Measurements from ENCODE around the gene TNFRSF18. TPM values are rescaled to one million over a fixed set of nuclear protein-coding genes. Genes with fewer than 3 reads are reported as not detected.
"Not testable (repeated sequence)": the region's sequence is repeated elsewhere in the genome, so short reads cannot be mapped to it uniquely, and the experiment has no call there.

TNFRSF18 gene
- total and polyA plus RNA-seq, 4 donors, result 0.20 to 0.68 (median 0.29) TPM

DNA sequence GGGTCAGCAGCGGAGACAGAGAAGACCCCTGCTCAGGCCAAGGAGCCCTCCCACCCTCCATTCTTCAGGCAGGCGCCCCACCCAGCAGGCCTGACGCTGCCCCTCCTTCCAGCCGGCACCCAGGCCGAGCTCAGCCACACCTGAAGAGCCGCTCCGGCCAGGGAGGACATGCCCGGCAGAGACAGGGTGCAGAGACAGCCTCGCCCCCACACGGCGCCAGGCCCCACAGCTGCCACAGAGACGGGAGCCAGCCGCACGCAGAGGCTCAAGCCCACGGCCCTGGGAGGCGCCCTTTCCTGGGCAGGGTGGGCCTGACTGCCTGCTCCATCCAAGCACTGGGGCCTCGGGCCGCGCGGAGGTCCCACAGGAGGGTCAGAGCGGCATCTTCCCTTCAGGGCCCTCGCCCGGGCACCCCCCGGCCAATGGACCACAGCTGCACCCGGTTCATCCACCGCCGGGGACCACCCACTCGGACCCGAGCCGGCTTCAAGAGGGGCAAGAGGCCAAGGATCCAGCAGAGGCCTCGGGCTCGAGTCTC is 27.5 kb downstream of the TNFRSF18 start:
- H3K27me3 ChIP-seq (ENCODE audit: control insufficient read depth, insufficient read depth, low read length), result peaks cover 13% of the 10 kb centered on the region
- DNase-seq (ENCODE audit: low read depth in 4 of 6, low spot score in 6 of 6), result no peak
- no peak overlapping the region for H3K27ac ChIP-seq (ENCODE audit: low read depth, low read length)
- no peak overlapping the region for H3K4me3 ChIP-seq (ENCODE audit: low read depth, low read length)
- 91% methylated on average over 32 of the region's 32 CpGs for WGBS (ENCODE audit: insufficient coverage)
- H3K36me3 ChIP-seq (ENCODE audit: control insufficient read depth, insufficient read depth, low read length), result peaks cover 19% of the 10 kb centered on the region
- H3K4me1 ChIP-seq (ENCODE audit: control insufficient read depth, insufficient read depth, low read length), result peaks cover 7% of the 10 kb centered on the region
- H3K9me3 ChIP-seq (ENCODE audit: control insufficient read depth, insufficient read depth, low read length), result no peaks in the 10 kb centered on the region

DNA sequence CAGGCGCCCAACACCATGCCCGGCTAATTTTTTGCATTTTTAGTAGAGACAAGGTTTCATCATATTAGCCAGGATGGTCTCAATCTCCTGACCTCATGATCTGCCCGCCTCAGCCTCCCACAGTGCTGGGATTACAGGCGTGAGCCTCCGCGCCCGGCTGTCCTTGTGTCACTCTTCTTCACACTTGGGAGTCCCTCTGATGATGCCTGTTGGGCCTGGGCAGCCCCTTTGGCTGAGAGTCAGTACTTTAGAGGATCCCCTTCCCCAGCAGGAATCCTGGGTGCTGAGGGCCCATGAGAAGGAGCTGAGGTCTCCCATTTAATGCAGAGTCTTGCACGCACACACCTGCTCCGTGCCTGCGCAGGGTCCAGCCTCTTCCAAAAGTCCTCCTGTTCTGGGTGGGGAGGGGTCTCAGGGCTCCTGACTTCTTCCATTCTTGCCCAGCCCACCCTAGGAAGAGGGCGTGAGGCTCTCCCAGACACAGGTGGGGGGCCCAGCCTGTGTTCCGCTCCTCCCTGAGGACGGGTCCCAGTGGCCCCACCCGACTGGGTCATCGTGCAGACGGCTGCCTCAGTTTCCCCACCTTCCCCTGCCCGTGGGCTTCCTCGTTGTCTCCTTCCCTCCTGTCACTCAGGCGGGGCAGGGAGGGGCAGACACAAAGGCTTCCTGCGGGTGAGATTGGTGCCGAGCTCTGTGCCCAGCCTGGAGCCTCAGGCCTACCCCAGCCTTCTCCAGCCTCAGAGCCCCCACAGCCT is 28.8 kb downstream of the TNFRSF18 start:
- 82% methylated on average over 19 of the region's 21 CpGs for WGBS (ENCODE audit: insufficient coverage)
- peaks cover 15% of the 10 kb centered on the region for H3K36me3 ChIP-seq (ENCODE audit: control insufficient read depth, insufficient read depth, low read length)
- H3K27ac ChIP-seq (ENCODE audit: low read depth, low read length), result no peak overlapping the region
- H3K4me3 ChIP-seq (ENCODE audit: low read depth, low read length), result no peak overlapping the region
- peaks cover 23% of the 10 kb centered on the region for H3K27me3 ChIP-seq (ENCODE audit: control insufficient read depth, insufficient read depth, low read length)
- no peaks in the 10 kb centered on the region for H3K9me3 ChIP-seq (ENCODE audit: control insufficient read depth, insufficient read depth, low read length)
- H3K4me1 ChIP-seq (ENCODE audit: control insufficient read depth, insufficient read depth, low read length), result peaks cover 14% of the 10 kb centered on the region
- DNase-seq (ENCODE audit: low read depth in 4 of 6, low spot score in 6 of 6), result no peak

DNA sequence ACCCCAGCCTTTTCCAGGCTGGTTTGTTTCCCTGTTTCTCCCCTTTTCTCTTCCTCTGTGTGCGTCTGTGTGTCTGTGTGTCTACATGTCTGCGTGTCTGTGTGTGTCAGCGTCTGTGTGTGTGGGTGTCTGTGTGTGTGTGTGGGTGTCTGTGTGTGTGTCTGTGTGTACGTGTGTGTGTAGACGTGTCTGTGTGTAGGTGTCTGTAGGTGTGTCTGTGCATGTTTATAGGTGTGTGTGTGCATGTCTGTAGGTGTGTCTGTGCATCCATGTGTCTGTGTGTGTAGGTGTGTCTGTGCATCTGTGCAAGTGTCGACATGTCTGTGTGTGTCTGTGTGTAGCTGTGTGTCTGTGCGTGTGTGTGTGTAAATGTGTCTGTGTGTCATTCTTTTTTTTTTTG is 29.5 kb downstream of the TNFRSF18 start:
- Histone ChIP-seq H3K4me1 (ENCODE audit: control insufficient read depth, insufficient read depth, low read length) (peaks cover 12% of the 10 kb centered on the region), H3K27me3 (ENCODE audit: control insufficient read depth, insufficient read depth, low read length) (peaks cover 23% of the 10 kb centered on the region), H3K27ac (ENCODE audit: low read depth, low read length) (no peak overlapping the region), H3K36me3 (ENCODE audit: control insufficient read depth, insufficient read depth, low read length) (peaks cover 10% of the 10 kb centered on the region), H3K4me3 (ENCODE audit: low read depth, low read length) (no peak overlapping the region), H3K9me3 (ENCODE audit: control insufficient read depth, insufficient read depth, low read length) (no peaks in the 10 kb centered on the region)
- no peak for DNase-seq (ENCODE audit: low read depth in 4 of 6, low spot score in 6 of 6)
- 79% methylated on average over 3 of the region's 7 CpGs for WGBS (ENCODE audit: insufficient coverage)

DNA sequence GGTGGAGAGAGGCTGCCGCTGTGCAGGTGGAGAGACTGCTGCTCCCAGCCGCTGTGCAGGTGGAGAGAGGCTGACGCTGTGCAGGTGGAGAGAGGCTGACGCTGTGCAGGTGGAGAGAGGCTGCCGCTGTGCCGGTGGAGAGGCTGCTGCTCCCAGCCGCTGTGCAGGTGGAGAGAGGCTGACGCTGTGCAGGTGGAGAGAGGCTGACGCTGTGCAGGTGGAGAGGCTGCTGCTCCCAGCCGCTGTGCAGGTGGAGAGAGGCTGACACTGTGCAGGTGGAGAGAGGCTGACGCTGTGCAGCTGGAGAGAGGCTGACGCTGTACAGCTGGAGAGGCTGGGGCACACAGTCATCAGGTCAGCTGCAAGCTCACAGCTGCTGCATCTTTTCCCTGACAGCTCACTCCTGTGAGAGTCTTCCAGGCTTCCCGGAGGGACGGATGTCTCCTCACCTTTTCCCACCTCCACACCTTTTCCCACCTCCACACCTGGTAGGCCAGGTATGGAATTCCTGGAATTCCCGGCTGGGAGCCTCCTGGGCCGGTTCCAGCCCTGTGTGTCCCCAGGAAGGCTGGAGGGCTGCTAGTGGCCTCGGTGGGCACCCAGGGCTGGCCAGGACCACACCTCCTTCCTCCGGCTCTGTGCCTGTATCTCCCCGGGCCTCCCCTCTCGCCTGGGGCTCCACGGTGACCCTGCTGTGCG is 30.2 kb downstream of the TNFRSF18 start:
- DNase-seq (ENCODE audit: low read depth in 4 of 6, low spot score in 6 of 6); H3K4me3 ChIP-seq (ENCODE audit: low read depth, low read length); H3K27ac ChIP-seq (ENCODE audit: low read depth, low read length); H3K36me3 ChIP-seq (ENCODE audit: control insufficient read depth, insufficient read depth, low read length); H3K9me3 ChIP-seq (ENCODE audit: control insufficient read depth, insufficient read depth, low read length): not testable (repeated sequence)
- 56% methylated on average over 19 of the region's 22 CpGs for WGBS (ENCODE audit: insufficient coverage)
- H3K27me3 ChIP-seq (ENCODE audit: control insufficient read depth, insufficient read depth, low read length), result peaks cover 23% of the 10 kb centered on the region
- peaks cover 12% of the 10 kb centered on the region for H3K4me1 ChIP-seq (ENCODE audit: control insufficient read depth, insufficient read depth, low read length)

DNA sequence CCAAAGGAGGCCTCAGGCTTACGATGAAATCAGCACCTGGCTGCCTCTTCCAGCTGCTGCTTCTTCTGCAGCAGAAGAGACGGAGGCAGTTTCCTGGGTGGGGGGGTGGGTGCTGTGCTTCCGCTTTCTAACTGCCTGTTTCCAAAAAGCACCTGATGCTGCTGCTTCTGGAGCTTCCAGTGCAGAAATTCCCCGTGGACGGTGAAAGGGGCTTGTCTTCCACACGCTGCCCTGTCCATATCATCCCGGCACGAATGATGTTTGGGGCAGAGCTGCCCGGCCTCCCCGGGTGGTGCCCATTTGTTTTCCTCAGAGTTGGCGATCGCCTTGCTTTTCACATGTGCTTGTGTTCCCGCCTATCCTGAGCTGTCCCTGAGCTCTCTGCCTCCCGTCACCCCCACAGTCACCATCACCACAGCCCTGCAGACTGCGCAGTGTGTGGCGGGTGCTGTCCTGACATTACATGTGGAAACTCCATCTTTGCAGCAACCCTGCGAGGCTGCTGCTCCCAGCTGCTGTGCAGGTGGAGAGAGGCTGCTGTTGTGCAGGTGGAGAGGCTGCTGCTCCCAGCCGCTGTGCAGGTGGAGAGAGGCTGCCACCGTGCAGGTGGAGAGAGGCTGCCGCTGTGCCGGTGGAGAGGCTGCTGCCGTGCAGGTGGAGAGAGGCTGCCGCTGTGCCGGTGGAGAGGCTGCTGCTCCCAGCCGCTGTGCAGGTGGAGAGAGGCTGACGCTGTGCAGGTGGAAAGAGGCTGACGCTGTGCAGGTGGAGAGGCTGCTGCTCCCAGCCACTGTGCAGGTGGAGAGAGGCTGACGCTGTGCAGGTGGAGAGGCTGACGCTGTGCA is 30.9 kb downstream of the TNFRSF18 start:
- Histone ChIP-seq H3K4me1 (ENCODE audit: control insufficient read depth, insufficient read depth, low read length) (peaks cover 15% of the 10 kb centered on the region), H3K36me3 (ENCODE audit: control insufficient read depth, insufficient read depth, low read length) (peaks cover 10% of the 10 kb centered on the region), H3K4me3 (ENCODE audit: low read depth, low read length) (no peak overlapping the region), H3K27ac (ENCODE audit: low read depth, low read length) (no peak overlapping the region), H3K9me3 (ENCODE audit: control insufficient read depth, insufficient read depth, low read length) (no peaks in the 10 kb centered on the region), H3K27me3 (ENCODE audit: control insufficient read depth, insufficient read depth, low read length) (peaks cover 23% of the 10 kb centered on the region)
- 86% methylated on average over 23 of the region's 29 CpGs for WGBS (ENCODE audit: insufficient coverage)
- no peak for DNase-seq (ENCODE audit: low read depth in 4 of 6, low spot score in 6 of 6)

DNA sequence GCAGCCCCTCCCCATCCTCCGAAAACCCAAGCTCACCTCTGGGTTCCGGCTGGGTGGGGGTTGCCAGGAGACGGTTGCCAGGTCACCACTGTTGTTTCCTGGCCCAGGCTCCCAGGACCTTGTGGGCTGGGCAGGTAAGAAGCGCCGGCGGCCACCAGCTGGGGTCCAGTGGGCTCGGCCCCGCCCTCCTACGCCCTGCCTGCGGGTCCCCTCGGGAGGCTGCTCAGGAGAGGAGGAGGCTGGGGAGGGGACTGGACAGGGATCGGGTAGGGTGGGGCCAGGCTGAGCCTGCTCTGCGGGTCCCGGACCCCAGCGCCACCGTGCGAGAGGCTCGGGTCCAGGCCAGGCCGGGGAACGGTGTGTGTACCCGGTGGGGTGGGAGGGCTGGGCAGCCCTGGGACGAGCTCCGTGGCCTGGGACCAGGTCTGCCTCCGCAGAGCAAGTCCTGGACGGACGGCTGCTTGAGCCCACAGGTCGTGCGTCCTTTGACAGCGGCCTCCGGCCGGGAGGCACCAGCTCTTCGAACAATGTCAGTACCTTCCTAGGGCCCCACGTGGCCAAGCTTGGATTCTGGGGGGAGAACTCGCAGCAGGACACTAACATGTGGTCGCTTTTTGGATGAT is 32.5 kb downstream of the TNFRSF18 start, which contains the start of gene TTLL10:
Gene TTLL10, plus strand, starts transcription at position 88 of the 623 bp plus-strand sequence. CDS start 5,336 bp downstream, outside the sequence.
- WGBS (ENCODE audit: insufficient coverage), result 10% methylated on average over 34 of the region's 35 CpGs
- Histone ChIP-seq H3K9me3 (ENCODE audit: control insufficient read depth, insufficient read depth, low read length) (no peaks in the 10 kb centered on the region), H3K27ac (ENCODE audit: low read depth, low read length) (no peak within 1 kb of the TSS), H3K36me3 (ENCODE audit: control insufficient read depth, insufficient read depth, low read length) (peaks cover 6% of the 10 kb centered on the region), H3K4me3 (ENCODE audit: low read depth, low read length) (no peak within 1 kb of the TSS), H3K4me1 (ENCODE audit: control insufficient read depth, insufficient read depth, low read length) (peaks cover 22% of the 10 kb centered on the region), H3K27me3 (ENCODE audit: control insufficient read depth, insufficient read depth, low read length) (peaks cover 23% of the 10 kb centered on the region)
- DNase-seq (ENCODE audit: low read depth in 4 of 6, low spot score in 6 of 6), result no peak

DNA sequence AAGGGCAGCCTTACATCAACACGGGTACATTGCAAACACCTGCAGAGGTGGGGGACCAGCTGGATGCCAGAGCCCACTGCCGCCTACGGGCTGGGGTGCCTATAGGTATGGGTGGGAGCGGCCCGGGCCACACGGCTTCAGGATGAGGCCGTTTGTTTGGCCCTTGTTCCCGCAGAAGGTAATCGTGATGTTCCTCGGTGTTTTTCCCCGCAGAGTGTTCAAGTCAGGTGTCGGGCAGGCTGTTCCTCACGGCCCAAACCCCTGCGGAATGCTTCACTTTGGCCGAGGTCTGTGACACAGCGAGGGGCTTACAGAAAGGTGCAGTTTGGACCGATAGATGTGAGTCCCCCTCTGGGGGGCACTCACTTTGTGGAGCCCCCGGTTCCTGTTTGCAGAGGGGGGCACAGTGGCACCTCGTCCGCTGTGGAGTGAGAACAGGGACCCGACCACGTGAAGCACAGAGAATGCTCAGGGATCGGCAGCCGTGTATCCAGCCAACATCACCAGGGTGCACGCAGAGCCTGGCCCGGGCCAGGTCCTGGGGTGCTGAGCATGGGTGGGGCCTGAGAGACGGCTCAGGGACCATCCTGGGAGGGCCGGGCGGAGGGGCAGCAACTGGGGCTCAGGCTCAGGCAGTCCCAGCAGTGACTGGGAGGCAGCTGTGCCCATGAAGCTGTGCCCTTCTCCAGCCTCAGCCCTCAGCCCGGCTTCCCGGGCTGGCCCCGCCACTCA is 33.2 kb downstream of the TNFRSF18 start:
- Histone ChIP-seq H3K27me3 (ENCODE audit: control insufficient read depth, insufficient read depth, low read length) (peaks cover 23% of the 10 kb centered on the region), H3K4me1 (ENCODE audit: control insufficient read depth, insufficient read depth, low read length) (peaks cover 22% of the 10 kb centered on the region), H3K27ac (ENCODE audit: low read depth, low read length) (no peak overlapping the region), H3K4me3 (ENCODE audit: low read depth, low read length) (no peak overlapping the region), H3K9me3 (ENCODE audit: control insufficient read depth, insufficient read depth, low read length) (no peaks in the 10 kb centered on the region), H3K36me3 (ENCODE audit: control insufficient read depth, insufficient read depth, low read length) (peaks cover 3% of the 10 kb centered on the region)
- DNase-seq (ENCODE audit: low read depth in 4 of 6, low spot score in 6 of 6), result no peak
- 59% methylated on average over 31 of the region's 32 CpGs for whole genome bisulfite sequencing (ENCODE audit: insufficient coverage)

DNA sequence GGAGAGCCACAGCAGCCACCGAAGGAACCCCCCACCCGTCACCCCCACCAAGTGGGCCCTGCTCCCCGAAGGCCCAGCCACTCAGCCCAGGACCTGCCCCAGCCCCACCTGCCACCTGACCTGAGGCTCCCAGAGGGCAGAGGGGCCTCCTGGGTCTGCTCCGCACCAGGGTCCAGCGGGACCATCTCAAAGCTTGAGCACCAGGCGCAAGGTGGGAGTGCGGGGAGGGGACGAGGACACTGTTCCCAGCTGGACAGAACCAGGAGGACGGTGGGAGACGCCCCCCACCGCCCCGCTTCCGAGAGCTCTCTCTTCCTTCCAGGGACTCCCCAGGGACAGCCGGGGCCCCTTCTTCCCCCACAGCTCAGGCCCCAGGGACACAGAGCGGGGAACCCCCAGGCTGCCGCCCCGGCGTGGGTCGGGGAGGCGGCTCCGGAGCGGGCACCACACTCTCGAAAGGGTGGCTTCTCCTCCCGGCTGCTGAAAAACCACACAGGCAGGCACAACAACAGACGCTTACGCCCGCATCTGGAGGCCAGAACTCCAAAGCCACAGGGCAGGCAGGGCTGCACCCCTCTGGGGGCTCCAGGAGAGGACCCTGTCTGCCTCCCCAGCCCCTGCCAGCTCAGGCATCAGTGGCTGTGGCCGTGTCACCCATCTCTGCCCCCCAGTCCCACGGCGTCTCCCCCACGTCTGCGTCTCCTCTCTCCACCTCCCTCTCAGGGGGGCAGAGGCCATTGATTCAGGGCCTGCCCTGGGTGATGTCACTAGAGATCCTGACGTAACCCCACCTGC is 34.6 kb downstream of the TNFRSF18 start:
- H3K27me3 ChIP-seq (ENCODE audit: control insufficient read depth, insufficient read depth, low read length), result peaks cover 23% of the 10 kb centered on the region
- no peaks in the 10 kb centered on the region for H3K36me3 ChIP-seq (ENCODE audit: control insufficient read depth, insufficient read depth, low read length)
- H3K9me3 ChIP-seq (ENCODE audit: control insufficient read depth, insufficient read depth, low read length), result no peaks in the 10 kb centered on the region
- H3K4me1 ChIP-seq (ENCODE audit: control insufficient read depth, insufficient read depth, low read length), result peaks cover 22% of the 10 kb centered on the region
- H3K4me3 ChIP-seq (ENCODE audit: low read depth, low read length), result no peak overlapping the region
- WGBS (ENCODE audit: insufficient coverage), result 84% methylated on average over 32 of the region's 33 CpGs
- H3K27ac ChIP-seq (ENCODE audit: low read depth, low read length), result no peak overlapping the region
- DNase-seq (ENCODE audit: low read depth in 4 of 6, low spot score in 6 of 6), result no peak

All from spinal cord (tissue), 10 donors.